Esophagus muscularis mucosa (tissue), 4 donors: ENCODE data around the gene BMPR1A.
"Not testable (repeated sequence)": the region's sequence is repeated elsewhere in the genome, so short reads cannot be mapped to it uniquely, and the experiment has no call there.

Experiments
- CTCF ChIP-seq, 3 experiments: fragments of 200-600 bp in 2 of 3; fragments of 450-650 bp in 1 of 3; sonication (generic) in 2 of 3; IDR thresholded peaks; one replicate each; pipeline ENCODE4 v1.5.1; 2017 to 2019; ENCODE audit warnings: antibody characterized with exemption in 3 of 3, mild to moderate bottlenecking in 2 of 3, moderate library complexity in 1 of 3
- EP300 ChIP-seq: sonication (generic); formaldehyde crosslinking; IDR thresholded peaks from one replicate; pipeline ENCODE4 v1.6.1; 2017; ENCODE audit warnings: antibody characterized with exemption
- POLR2A ChIP-seq: fragments of 450-650 bp; IDR thresholded peaks from one replicate; pipeline ENCODE4 v1.6.1; 2017; ENCODE audit warnings: antibody characterized with exemption, moderate library complexity, mild to moderate bottlenecking, low read depth

- TF ChIP-seq CTCF (IDR thresholded peaks at IDR 0.05); POLR2A; EP300: not testable (repeated sequence)
Measured at GRCh38 chr10:86947806-86948205, 191.4 kb downstream of the BMPR1A start.
